Skin of body (tissue), 2 donors: ENCODE data around the gene PVALEF. TPM values are rescaled to one million over a fixed set of nuclear protein-coding genes. Genes with fewer than 3 reads are reported as not detected.

Experiments
- DNase-seq: peaks from one replicate; lab custom pipeline; 2025; lab: John Stamatoyannopoulos, UW
- total RNA-seq: library from RNA; depleted of rRNA; stranded (reverse); fragments of >200 nt; gene quantifications from one replicate; pipeline ENCODE4 v1.2.3, GENCODE V29; 2014

The PVALEF gene
- total RNA-seq, 1 donor from 2014 or later, result not detected

DNA sequence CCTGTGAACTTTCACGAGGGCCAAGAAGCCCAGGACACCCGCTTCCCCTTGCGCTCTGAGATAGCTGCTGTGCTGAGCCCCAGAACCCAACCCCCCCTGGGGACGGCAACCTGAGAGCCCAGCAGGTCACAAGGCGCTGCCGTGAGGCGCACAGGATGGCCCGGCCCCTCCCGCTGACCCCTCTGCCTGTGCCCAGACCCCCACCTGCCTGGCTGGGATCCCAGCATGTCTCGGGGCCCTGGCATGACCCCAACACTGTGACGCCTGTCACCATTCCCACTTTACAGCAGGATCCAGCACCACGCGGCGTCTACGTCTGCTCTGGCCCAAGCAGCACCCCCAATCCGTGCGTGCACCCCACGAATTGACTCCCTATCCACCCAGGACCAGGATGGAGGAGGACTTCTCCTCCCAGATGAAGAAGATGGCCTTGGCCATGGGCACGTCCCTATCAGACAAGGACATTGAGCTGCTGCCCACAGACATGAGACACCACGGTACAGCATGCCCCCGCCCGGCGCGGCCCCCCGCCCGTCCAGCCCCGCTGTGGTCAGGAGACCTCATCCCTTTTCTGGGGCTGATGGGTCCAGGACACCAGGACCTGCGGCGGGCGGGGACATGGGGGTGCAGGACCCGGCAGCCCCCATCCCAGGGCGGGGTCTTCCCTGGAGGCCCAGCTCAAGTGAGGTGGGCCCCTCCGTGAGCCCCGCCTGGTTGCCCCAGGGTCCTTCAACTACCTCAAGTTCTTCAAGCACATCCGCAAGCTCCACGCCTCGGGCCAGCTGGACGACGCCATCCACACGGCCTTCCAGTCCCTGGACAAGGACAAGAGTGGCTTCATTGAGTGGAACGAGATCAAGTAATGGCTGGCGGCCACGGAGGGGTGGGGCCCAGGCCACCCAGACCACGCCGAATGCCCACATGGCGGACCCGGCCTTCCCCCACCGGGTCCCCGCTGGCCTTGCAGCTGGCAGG lies 15.8 kb downstream of the PVALEF start:
- no peak for DNase-seq

DNA sequence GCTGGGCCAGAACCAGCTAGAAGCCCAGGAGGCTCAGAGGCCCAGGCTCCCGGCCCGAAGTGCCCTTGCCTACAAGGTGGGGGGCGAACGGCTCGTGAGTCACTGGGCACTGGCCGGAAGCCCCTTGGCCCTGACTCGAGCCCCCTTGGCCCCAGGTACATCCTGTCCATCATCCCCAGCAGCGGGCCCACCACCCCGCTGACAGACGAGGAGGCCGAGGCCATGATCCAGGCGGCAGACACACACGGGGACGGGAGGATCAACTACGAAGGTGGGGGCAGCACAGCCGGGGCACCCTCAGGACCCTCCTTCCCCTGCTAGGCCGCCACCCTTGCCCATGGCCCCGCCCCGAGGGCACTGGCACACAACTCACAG lies 16.5 kb downstream of the PVALEF start:
- DNase-seq, result no peak

- DNase-seq, result no peak
These were observed 17.3 kb downstream of the PVALEF start for GRCh38 chr17:81182596-81182995.

GRCh38 chr17:81183316-81183715 lies 18.0 kb downstream of the PVALEF start:
- no peak for DNase-seq

DNA sequence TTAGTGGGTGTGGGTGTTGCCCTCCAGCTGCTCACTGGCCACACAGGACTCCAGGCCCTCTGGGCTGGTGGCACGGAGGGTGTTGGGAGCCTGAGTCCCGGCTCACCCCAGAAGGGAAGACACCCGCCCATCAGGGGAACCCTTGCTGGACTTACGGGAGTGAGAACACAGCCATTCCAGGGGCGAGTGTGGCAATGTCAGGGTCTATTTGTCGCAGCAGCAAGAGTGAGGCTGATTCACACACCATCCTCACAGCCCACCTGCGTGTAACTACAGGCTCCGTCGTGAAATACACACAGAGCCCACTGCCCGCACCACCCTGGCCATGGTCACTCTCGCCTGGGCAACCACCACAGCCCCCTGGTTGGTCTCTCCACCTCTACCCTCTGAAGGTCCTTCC lies 18.5 kb downstream of the PVALEF start:
- no peak for DNase-seq

GRCh38 chr17:81184555-81184954 lies 19.2 kb downstream of the PVALEF start:
- DNase-seq, result no peak

DNA sequence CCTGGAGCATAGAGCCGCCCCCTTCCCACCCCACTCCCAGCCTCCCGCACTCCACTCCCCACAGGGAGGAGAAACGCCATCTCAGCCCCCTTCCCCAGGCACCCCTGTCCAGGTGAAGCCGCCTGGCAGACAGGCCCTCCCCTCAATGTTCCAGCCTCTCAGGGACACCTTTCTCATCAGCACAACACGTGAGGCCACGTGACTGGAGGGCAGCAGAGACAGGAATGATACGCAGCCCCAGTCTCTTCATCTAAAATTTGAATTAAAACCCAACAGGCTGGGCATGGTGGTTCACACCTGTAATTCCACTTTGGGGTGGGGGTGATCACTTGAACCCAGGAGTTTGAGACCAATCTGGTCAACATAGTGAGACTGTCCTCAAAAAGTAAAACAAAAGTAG lies 20.9 kb downstream of the PVALEF start:
- no peak for DNase-seq

DNA sequence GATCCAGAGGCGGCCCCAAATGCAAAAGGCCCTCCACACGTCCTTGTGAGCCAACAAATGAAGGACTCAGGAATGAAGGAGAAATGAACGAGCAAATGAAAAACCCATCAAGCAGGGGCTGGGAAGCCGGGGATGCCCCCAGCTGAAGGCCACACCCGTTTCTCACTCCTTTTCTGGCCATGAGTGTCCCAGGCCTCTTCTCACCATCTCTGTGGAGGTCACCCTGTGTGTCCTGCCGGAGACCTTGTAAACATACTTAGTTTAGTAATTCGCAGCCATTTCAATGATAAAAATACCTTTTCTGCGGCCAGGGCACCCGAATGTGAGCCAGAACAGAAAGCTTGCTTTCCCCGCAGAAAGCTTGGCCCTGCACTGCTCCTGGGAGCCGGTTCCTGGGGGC lies 21.8 kb downstream of the PVALEF start:
- DNase-seq, result no peak

DNA sequence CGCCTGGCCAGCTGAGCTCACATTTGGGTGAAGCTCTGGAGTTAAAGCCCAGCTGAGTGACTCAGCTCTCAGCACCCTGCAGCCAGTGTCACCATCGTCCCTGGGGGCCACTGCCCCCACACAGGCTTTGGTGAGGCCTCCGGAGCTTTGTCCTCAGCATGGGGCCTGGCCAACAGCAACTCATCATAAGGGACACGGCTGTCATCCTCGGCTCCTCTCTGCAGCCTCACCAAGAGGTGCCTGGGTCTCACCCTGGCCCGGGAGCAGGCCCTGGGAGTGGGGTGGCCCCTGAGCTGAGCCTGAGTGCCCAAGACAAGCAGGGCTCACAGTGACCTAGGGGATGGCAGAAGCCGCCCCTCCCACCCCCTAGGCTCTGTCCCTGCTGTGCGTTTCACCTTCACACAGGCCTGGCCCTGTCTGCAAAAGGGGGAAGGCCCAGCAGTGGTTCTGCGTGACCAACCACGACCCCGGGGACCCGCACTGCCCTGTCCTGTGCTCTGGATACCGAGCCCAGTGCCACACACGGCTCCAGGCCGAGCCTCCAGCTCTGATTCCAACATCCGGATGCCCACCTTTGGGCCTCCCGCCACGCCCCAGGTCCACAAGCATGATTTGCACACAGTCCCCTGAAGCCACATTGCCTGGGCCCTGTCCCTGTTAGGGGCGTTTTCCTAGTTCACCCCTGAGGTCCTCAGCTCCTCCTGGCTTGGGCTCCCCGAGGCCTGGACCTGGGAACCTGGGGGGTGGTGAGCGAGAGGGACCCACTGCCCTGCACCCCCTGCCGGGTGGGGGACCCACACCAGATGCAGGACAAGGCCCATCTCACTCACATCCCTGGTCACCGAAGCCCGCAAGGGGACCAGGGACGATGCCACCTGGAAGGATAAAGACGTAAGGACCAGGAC lies 22.5 kb downstream of the PVALEF start:
- no peak for DNase-seq

DNA sequence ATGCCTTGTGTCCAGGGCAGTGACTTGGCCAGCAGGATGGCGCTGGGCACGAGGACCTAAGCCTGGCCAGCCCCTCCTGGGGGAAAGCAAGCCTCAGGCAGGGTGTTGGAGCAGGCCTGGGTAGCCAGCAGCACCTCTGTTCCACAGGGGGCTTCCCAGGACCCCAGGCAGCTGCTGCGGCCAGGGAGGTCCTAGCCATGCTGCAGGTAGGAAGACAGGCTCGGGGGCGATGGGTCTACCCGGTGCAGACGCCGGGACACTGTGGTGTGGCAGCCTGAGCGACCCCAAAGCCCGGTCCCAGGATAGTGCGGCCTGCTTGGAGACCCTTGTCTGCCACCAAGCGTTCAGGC lies 23.2 kb downstream of the PVALEF start:
- DNase-seq, result no peak

DNA sequence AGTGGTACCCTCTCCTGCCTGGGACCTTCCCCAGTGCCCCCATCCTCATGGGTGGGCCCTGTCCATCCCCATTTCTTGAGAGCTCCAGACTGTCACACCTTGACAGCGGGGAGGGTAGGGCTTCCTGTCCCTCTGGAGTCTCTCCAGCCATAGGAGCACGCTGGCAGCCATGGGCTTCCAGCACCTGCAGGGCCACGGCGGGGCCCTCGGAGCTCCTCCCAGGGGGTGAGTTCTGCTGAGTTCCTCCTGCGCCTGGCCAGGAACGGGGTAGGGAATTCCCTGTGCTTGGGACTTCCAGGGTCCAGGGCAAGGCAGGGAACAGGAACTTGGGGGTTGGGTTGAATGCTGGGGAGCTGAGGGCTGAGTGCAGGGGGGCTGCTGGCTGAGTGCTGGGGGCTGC lies 23.7 kb downstream of the PVALEF start:
- DNase-seq, result no peak

DNA sequence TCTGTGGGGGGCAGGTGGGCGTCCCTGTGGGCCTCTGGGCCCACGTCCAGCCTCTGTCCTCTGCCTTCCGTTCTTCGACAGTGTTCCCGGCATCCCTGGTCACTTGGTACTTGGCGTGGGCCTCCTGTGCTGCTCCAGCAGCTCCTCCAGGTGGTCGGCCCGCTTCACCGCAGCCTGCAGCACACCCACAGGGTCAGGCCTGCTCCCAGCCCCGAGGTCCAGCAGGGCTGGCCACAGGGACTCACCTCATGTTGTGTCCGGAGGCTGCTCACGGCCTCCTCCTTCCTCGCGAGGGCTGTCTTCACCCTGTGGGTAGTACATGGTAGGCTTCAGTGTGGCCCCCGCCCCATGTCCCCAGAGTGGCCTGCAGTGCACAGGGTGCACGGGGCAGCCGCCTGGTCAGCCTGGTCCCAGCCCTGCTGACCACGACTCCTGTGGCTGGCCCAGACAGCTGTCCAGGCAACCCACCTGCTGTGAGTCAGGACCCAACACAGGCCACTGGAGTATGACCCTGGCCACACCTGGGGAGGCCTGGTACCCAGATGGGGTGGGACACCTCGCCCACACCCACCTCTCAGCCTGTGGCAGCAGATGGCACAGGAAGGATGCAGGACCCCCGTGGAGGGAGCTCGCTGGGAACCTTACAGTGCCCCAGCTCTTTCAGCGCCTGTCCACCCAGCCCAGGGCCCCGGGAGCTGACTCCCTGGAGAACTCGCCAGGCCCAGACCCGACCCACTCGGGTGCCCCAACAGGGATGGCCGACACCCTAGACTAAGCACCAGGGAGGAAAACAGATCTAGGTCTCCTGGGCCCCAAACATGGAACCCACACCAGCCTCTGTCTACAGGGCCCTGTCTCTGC lies 24.6 kb downstream of the PVALEF start:
- no peak for DNase-seq

DNA sequence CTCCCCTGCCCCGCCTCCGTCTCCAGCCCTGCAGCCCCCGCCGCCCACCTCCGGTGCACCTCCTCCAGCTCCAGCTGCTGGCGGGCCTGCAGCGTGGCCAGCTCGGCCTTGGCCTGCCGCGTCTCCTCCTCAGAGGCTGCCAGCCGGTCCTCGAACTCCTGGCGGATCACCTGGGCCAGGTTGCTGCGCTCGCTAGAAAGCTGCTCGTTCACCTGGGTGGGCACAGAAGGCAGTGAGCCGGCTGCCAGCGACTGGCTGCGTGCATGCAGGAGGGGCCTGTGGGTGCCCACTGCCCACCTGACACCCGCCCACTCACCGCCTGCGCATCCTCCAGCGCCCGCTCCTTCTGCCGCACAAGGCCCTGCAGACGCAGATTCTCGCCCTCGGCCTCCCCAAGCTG lies 25.3 kb downstream of the PVALEF start:
- no peak for DNase-seq

DNA sequence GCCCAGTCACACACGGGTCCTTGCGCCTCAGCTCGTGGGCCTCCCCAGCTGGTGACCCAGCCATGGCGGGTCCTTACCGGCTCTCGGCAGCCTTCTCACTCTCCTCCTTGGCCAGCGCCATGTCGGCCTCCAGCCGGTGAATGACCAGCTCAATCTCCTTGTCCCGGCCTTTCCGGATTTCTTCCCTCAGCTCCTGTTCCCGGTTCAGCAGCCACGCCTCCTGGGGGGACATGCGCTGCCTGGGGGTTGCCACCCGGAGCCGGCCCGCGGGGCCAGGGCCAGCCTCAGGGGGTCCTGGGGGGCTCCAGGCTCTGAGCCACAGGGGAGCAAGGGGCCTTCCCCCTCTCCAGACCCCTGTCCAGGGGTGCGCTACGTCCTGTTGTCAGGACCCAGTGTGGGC lies 25.8 kb downstream of the PVALEF start:
- DNase-seq, result no peak

- no peak for DNase-seq
These were observed 26.3 kb downstream of the PVALEF start for GRCh38 chr17:81191646-81192045.

DNA sequence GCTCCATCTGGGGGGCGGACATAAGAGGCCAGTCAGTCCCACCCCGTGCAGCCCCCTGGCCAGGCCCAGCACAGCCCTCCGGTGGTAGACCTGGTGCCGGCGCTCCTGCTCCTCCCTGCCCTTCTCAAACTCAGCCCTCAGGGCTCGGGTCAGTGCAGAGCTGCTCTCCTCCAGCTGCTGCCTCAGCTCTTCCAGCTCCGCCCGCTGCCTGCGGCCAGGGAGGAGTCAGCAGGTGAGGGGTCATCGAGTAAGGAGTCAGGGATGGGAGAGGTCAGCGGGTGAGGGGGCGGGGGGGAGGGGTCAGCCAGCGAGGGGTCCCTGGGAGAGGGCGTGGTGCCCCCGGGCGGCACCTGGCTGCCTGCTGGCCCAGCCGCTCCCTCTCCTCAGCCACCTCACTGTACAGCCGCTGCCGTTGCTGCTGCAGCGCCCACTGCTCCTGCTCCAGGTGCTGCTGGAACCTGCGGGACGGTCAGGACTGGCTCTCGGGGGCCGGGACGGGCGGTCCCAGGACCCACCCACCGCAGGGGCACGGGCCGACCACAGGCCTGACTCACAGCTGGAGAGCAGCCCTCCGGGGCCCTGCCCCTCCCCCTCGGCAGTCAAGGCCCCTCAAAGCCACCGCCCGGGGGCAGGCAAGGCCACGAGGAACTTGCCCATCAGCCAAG lies 27.2 kb downstream of the PVALEF start:
- DNase-seq, result no peak

GRCh38 chr17:81193051-81193410 lies 27.7 kb downstream of the PVALEF start:
- no peak for DNase-seq

- DNase-seq, result no peak
These were observed 28.3 kb downstream of the PVALEF start for GRCh38 chr17:81193470-81194224.

DNA sequence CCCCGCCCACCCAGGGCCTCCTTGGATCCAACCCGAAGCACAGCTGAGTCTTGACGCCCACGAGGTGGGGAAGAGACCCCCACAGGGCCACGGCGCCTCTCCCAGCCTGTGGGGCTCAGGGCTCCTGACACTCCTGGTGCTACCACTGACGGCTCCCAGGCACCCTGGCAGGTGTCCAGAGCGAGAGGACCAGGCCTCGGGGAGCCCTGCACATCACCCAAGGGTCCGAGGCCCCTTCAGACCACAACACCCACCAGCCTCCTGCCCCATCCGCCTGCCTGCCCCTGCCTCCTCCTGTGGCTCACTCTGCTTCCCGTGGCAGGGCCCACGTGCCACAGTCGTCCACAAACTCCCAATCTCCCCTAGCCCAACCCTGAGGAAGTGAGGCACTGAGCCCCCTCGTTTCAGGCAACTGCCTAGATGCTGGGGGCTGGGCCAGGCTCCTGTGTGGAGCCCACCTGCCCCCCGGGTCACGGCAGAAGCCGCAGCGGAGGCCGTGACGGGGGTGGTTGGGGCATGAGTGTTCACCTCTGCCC lies 29.0 kb downstream of the PVALEF start:
- no peak for DNase-seq
